PC-9 (cell line): ENCODE measurements around the gene SCNN1G.

Experiments used
- CTCF ChIP-seq: fragments of 200-600 bp; sonication (generic); conservative IDR thresholded peaks from 2 replicates; pipeline ENCODE4 v1.6.1; 2017; ENCODE audit warnings: mixed run types, antibody characterized with exemption, mild to moderate bottlenecking, moderate library complexity
- EZH2 ChIP-seq: fragments of 200-600 bp; sonication (generic); IDR thresholded peaks from 2 replicates; pipeline ENCODE4 v1.8.0; 2017; ENCODE audit warnings: antibody characterized with exemption, low read depth

GRCh38 chr16:23183543-23183862, 958 bp downstream of the SCNN1G start:
- TF ChIP-seq CTCF (no peak), EZH2 (no peak)
